Measurements from ENCODE around the gene KISS1. TPM values are rescaled to one million over a fixed set of nuclear protein-coding genes. Genes with fewer than 3 reads are reported as not detected.

The KISS1 gene
- total RNA-seq, 2 experiments from 2014 or later: not detected

DNA sequence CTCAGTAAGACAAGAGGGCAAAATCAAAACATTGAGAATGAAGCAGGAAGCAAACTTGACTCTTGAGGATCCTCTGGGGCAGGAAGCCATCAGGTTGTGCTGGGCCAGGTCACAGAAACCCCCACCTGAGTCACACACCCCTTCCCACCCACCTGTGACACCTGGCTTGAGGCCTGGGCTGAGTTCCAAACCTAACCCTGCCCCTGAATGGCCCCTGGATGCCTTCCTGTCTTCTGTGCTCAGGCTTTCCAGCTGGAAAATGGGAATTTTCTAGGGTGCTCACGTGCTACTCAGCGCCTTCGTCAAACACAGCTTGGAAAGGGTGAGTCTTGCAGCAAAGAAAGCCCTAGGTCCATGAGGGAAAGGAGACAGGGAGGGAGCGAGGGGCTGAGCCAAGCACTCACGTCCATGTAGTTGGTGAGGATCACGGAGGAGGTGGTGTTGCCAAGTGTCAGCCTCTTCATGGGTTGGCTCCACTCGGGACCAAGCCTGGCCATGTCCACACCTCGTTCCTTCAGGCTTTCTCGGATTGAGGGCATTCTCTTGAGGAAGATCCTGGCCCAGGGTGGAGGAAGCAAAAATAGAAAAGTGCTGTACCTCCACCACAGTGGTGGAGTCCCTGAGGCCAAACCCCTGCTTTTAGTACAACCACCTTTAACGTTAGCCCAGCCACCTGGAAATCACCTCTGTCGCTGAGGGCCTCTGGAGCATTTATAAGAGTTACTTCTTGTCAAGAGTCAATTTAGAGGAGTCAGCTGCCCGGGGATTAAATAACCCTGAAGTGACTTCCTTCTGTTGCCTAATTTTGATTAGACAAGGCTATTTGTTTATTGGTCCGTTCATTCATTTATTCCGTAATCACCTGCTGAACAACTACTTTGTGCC lies 34.4 kb downstream of the KISS1 start:
- Histone ChIP-seq H3K4me2 (ENCODE audit: low read length) (no peak overlapping the region), H3K27ac (ENCODE audit: low read depth, low read length, poor library complexity, severe bottlenecking) (no peak overlapping the region), H3K9me2 (ENCODE audit: insufficient read depth, low read length) (no peaks in the 10 kb centered on the region), H2AFZ (ENCODE audit: low read length) (no peak overlapping the region), H3K4me1 (ENCODE audit: insufficient read depth, low read length, poor library complexity, severe bottlenecking) (no peaks in the 10 kb centered on the region), H3K4me3 (ENCODE audit: low read depth, low read length, poor library complexity, severe bottlenecking) (no peak overlapping the region), H3K36me3 (ENCODE audit: insufficient read depth, low read length) (no peaks in the 10 kb centered on the region), H3K79me2 (ENCODE audit: insufficient read depth, low read depth, low read length) (no peaks in the 10 kb centered on the region), H3K9me3 (ENCODE audit: low read length) (no peaks in the 10 kb centered on the region), H4K20me1 (ENCODE audit: insufficient read depth, low read length) (no peaks in the 10 kb centered on the region)
- TF ChIP-seq, protein P1, sequence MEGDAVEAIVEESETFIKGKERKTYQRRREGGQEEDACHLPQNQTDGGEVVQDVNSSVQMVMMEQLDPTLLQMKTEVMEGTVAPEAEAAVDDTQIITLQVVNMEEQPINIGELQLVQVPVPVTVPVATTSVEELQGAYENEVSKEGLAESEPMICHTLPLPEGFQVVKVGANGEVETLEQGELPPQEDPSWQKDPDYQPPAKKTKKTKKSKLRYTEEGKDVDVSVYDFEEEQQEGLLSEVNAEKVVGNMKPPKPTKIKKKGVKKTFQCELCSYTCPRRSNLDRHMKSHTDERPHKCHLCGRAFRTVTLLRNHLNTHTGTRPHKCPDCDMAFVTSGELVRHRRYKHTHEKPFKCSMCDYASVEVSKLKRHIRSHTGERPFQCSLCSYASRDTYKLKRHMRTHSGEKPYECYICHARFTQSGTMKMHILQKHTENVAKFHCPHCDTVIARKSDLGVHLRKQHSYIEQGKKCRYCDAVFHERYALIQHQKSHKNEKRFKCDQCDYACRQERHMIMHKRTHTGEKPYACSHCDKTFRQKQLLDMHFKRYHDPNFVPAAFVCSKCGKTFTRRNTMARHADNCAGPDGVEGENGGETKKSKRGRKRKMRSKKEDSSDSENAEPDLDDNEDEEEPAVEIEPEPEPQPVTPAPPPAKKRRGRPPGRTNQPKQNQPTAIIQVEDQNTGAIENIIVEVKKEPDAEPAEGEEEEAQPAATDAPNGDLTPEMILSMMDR (conservative IDR thresholded peaks at IDR 0.05; ENCODE audit: low read length): no peak
- TF ChIP-seq EZH2phosphoT487 (IDR thresholded peaks at IDR 0.05; ENCODE audit: borderline replicate concordance, low read depth, low read length): no peak
- no TSS peak for BruUV-seq (replicated peaks)
- intact Hi-C loops (cut with micrococcal nuclease; ENCODE audit: unreplicated experiment): loop anchor here (1.0 to 5.0 kb wide), 4 partner anchors 45 to 340 kb away; partner anchors contain the start of gene SNRPE
- ChIA-PET POLR2A (no interaction called here), CTCF (ENCODE audit: unreplicated experiment) (interaction anchor here (0.6 kb wide), 1 partner anchor 95 kb away, joined by 3 read pairs; no protein-coding TSS in a partner anchor)
- DNase-seq (ENCODE audit: low spot score): no peak

DNA sequence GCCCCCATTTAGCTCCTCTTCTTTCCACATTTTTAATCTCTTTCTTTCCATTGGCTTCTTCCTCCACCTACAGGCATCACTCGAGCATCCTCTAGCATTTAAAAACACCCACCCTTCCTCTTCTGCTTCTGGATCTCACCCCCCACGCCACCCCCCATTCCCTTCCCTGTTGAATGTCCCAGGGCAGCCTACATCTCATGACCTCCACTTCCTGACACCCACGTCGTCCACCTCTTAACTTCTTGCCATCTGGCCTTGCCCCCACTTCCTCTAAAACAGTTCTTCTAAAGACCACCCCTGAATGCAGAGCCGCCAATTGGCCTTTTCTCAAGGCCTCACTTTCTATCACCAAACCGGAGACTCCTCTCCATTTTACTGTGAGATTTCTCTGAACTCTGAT lies 38.3 kb downstream of the KISS1 start:
- Histone ChIP-seq H3K9me2 (ENCODE audit: insufficient read depth, low read length) (no peaks in the 10 kb centered on the region), H3K4me2 (ENCODE audit: low read length) (no peak overlapping the region), H3K4me1 (ENCODE audit: insufficient read depth, low read length, poor library complexity, severe bottlenecking) (no peaks in the 10 kb centered on the region), H4K20me1 (ENCODE audit: insufficient read depth, low read length) (no peaks in the 10 kb centered on the region), H3K9me3 (ENCODE audit: low read length) (no peaks in the 10 kb centered on the region), H3K79me2 (ENCODE audit: insufficient read depth, low read depth, low read length) (no peaks in the 10 kb centered on the region), H3K27ac (ENCODE audit: low read depth, low read length, poor library complexity, severe bottlenecking) (no peak overlapping the region), H3K36me3 (ENCODE audit: insufficient read depth, low read length) (no peaks in the 10 kb centered on the region), H3K4me3 (ENCODE audit: low read depth, low read length, poor library complexity, severe bottlenecking) (no peak overlapping the region), H2AFZ (ENCODE audit: low read length) (no peak overlapping the region)
- CTCF ChIA-PET (ENCODE audit: unreplicated experiment): no interaction called here
- no TSS peak for BruUV-seq (replicated peaks)
- POLR2A ChIA-PET: interaction anchor here (0.6 to 0.7 kb wide), 2 partner anchors 71 to 180 kb away, joined by 3 to 4 read pairs; no protein-coding TSS in a partner anchor
- intact Hi-C loops (cut with micrococcal nuclease; ENCODE audit: unreplicated experiment): no loop called here
- TF ChIP-seq, protein P1 (conservative IDR thresholded peaks at IDR 0.05; ENCODE audit: low read length): no peak
- TF ChIP-seq EZH2phosphoT487 (IDR thresholded peaks at IDR 0.05; ENCODE audit: borderline replicate concordance, low read depth, low read length): no peak
- DNase-seq (ENCODE audit: low spot score): no peak

DNA sequence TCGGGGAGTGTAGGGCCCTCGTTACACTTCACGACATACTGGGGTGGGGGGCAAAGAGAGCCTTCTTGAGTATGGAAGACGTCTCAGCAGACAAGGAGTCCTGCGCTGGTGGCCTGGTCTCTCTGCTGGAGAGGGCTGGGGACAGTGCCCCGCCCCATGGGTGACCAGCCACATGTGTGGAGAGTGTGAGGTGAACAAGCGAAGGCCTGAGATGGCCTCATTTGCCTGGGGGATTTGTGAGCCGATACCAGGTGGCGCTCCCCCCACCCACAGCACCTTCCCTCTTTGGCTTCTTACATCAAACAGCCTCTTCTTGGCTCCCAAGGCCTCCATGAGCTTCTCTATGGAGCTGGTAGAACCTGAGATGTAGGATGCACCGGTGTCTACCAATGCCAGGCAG lies 40.4 kb downstream of the KISS1 start:
- Histone ChIP-seq H4K20me1 (ENCODE audit: insufficient read depth, low read length) (no peaks in the 10 kb centered on the region), H3K79me2 (ENCODE audit: insufficient read depth, low read depth, low read length) (no peaks in the 10 kb centered on the region), H2AFZ (ENCODE audit: low read length) (no peak overlapping the region), H3K4me3 (ENCODE audit: low read depth, low read length, poor library complexity, severe bottlenecking) (no peak overlapping the region), H3K36me3 (ENCODE audit: insufficient read depth, low read length) (no peaks in the 10 kb centered on the region), H3K27ac (ENCODE audit: low read depth, low read length, poor library complexity, severe bottlenecking) (no peak overlapping the region), H3K9me3 (ENCODE audit: low read length) (no peaks in the 10 kb centered on the region), H3K4me2 (ENCODE audit: low read length) (no peak overlapping the region), H3K9me2 (ENCODE audit: insufficient read depth, low read length) (no peaks in the 10 kb centered on the region), H3K4me1 (ENCODE audit: insufficient read depth, low read length, poor library complexity, severe bottlenecking) (no peaks in the 10 kb centered on the region)
- intact Hi-C loops (cut with micrococcal nuclease; ENCODE audit: unreplicated experiment): no loop called here
- BruUV-seq (replicated peaks): no TSS peak
- no peak for DNase-seq (ENCODE audit: low spot score)
- ChIA-PET CTCF (ENCODE audit: unreplicated experiment) (no interaction called here), POLR2A (no interaction called here)
- TF ChIP-seq, protein P1 (conservative IDR thresholded peaks at IDR 0.05; ENCODE audit: low read length): no peak
